LHCN-M2 (cell line): Measurements from ENCODE around the gene DDAH2. TPM values are rescaled to one million over a fixed set of nuclear protein-coding genes. Genes with fewer than 3 reads are reported as not detected.

ENCODE experiments used
- DNase-seq: peaks from one replicate; pipeline ENCODE4 v3.0.0-alpha.2; 2012; ENCODE audit warnings: low read depth
- total RNA-seq: library from RNA; depleted of rRNA; stranded (reverse); fragments of >200 nt; gene quantifications from 2 replicates; pipeline ENCODE4 v1.2.3, GENCODE V29; 2014

DDAH2 gene
- total RNA-seq, 1 experiment from 2014 or later, result 78.4 TPM

DNA sequence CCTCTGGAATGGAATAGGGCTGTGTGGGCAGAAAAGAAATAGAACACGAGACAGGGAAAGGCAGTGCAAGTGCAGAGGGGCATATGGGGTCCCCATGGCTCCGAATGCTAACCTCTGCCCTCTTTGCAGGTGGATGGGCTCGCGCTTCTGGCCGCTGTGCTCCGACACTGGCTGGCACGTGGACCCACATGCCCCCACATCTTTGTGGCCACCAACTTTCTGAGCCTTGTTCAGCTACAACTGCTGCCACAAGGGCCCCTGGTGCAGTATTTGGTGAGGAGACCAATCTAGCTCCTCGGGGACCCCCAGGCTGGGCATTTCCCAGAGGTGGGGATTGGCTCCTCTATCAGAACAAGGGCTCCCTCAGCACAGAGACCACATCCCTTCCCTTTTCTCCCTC, 32.2 kb upstream of the DDAH2 start:
- DNase-seq, result no peak

DNA sequence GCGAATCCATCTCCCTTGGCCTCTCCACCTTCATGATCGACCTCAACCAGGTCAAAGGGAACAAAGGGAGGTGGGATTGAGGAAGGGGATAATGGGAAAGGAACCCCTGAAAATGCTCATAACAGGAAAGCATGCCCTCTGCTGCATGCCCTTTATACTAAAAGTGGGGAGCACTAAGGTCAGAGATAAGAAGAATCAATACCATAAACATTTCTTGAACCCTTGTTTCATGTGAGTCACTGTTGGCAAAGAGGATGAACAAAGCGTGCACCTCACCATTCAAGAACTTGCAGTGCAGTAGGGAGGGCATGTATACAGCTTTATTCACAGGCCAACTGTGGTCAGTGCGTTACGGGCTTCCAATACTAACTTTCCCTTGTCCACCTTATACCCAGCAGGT, 31.7 kb upstream of the DDAH2 start:
- DNase-seq, result no peak

DNA sequence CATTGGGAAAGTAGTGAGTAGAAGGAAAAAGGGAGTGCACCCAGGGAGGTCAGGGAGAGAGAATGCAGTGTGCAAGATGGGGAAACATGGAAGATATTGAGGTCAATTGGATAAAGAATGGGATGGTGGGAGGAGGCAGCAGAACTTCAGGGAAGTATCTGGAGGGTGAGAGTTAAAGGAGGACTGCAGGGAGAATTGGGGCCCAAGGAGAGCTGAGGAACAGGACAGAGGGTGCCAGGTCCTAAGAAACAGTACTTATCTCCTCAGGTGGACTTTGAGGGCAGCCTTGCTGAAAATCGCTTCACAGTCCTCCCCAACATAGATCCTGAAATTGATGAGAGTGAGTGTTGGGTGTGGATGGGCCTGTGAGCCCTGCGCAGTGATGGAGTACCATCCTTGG, 29.2 kb upstream of the DDAH2 start:
- DNase-seq, result no peak

DNA sequence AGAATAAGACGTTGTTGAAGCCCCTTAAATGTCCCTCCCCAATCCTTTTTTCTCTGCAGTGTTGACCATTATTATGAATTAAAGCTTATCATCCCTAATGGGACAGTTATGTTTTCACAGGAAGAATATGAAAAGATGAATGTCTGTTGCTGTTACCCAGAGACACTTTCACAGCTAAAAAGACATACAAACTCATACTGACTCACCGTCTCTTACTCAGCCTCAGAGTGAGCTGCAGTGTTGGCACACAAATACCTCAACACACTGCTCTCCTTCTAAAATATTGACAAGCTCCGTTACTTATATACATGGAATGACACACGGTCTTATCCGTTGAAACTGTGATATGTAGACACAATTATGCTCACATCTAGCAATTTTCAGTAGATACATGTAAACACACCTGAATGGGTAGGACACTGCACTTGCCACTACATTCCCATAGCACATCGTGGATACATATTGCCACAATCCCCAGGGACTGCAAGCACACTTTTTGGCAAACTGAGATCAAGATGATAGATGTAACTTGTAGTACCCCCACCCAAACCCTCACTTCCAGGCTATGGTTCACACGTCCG, 23.7 kb upstream of the DDAH2 start:
- peak; percentile 83 for DNase-seq

DNA sequence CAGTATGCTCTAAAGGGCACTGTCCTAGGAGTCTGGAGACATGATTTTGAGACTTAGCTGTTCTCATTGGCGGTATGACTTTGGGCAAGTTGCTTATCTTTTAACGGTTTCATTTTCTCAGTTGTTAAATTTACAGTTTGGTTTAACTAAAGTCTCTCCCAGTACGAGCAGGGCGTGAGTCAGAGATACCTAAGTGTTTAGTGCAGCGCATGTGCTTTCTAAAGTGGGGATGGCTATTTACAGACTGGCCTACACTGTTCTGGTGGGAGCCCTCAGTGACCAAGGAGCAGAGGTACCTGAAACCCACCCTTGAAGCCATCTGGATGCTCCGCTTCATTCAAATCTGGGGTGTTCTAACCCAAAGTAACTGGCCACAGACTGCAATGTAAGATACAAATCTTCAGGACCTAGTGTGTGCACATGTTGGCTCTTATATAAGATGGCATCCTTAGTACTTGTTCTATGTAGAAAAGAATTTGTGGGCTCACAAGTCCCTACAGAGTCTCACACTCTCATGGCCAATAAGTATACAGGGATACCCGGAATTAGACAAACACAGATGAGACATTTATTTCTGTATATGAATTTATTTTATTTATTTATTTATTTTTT, 21.4 kb upstream of the DDAH2 start:
- DNase-seq, result no peak

DNA sequence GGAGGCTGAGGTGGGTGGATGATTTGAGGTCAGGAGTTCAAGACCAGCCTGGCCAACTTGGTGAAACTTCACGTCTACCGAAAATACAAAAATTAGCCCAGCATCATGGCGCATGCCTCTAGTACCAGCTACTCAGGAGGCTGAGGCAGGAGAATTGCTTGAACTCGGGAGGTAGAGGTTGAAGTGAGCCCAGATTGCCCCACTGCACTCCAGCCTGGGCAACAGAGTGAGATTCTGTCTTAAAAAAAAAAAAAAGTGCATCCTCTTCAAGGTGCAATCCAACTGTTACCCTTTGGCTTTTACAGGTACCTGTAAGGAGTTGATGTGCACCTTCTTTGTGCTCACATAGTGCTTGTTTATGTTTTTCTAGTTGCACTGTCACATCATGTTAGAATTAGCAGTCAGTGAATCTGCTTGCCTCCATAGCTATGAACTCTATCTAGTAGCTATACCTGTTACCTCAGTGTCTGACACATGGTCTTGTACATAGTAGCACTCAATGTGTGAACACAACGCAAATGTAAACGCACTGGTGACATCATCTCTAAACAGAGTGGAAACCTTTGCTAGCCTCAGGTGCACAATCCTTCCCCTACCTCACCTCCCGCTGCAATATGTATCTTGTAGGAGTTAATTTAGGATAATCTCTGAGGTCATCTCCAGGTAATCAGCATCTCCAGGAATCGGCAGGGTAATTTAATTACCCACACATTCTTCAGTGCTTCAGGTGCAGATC, 20.4 kb upstream of the DDAH2 start:
- DNase-seq, result no peak

DNA sequence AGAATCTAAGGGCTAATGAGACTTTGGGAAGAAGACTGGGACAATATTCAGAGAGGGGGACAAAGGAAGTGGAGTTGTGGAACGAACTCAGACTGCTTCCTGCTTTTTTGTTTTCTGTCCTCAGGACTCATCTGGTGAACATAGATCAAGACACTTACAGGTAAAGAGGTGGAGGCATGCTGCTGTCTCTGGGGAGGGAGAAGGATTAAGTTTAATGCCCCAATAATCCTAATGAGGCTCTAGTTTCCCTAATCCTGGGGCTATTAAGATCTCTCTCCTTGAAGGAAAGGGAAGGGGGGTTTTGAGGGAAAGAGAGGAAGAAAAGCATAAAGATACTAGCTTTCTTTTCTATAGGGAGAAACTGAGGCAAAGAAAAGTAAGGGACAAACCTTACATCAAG, 15.3 kb upstream of the DDAH2 start:
- DNase-seq, result no peak

DNA sequence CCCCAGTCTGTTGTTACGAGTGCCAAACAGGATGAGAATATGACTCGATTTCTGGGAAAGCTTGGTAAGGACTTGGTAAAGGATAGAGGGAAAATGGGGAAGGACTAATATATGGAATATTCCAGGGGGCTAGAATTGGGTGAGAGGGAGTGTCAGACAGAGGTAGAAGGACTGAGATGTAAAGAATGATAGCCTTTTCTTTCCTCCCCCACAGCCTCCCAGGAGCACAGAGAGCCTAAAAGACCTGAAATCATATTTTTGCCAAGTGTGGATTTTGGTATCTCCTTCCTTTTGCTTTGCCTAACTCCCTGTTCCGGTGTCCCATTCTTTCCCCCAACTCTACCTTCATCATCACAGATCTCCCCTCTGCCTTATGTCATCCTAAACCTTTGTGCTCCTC, 13.8 kb upstream of the DDAH2 start:
- DNase-seq, result no peak

DNA sequence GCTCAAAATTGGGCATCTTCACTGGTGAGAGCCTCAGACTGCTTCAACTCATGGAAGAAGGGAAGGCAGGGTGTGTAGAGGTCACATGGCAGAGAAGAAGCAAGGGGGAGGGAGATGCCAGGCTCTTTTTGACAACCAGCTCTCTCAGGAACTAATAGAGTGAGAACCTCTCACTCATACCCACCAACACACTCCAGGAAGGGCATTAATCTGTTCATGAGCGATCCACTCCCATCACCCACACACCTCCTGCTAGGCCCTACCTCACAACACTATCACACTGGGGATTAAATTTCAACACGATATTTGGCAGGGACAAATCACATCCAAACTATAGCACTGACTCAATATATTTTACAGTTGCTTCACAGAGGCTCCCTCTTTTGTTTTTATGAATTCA, 12.7 kb upstream of the DDAH2 start:
- DNase-seq, result no peak

DNA sequence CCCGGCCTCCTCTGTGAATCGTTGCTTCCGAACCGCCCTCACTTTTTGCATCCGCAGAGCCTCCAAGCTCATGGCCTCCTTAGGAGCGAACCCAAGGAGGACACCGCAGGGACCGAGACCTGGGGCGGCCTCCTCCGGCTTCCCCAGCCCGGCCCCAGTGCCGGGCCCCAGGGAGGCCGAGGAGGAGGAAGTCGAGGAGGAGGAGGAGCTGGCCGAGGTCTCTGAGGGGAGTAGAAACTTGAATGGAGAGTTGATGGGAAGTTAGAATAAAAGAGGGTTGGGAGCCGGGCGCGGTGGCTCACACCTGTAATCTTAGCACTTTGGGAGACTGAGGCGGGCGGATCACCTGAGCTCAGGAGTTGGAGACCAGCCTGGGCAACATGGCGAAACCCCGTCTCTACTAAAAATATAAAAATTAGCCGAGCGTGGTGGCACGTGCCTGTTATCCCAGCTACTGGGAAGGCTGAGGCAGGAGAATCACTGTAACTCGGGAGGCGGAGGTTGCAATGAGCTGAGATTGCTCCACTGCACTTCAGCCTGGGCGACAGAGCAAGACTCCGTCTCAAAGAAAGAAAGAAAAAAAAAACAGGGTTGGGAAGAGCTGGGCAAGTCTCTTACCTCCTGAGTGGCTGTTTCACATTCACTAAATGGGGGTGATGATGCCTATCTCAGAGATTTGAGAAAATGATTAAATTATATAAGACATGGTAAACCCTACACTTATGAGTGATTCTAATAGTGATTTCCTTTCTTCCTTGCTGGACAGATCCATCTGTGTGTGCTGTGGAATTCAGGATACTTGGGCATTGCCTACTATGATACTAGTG, 11.5 kb upstream of the DDAH2 start:
- no peak for DNase-seq

DNA sequence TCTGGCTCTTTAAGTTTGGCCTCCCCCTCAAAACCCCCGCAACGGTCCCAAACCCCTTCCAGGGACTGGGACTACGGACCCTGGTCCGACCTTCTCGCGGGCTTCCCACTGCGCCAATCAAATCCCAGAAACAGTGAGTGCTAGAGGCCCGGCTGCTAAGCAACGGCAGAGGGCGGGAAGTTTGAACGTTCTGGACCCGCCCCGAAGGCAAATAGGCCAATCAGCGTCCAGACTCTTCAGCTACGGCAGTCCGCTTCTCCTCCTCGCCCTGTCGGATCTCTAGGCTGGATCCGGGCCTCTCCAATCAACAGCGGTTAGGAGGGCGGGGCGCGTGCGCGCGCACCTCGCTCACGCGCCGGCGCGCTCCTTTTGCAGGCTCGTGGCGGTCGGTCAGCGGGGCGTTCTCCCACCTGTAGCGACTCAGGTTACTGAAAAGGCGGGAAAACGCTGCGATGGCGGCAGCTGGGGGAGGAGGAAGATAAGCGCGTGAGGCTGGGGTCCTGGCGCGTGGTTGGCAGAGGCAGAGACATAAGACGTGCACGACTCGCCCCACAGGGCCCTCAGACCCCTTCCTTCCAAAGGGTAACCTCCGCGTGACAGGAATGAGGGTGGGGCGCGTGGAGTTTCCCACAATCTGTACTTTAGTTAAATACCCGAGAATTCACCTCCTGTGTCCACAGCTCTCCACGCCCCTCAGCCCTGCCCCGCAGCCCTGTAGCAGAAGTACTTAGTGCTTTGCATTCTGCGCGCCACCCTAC, 10.7 kb upstream of the DDAH2 start, which contains the start of gene MSH5:
TSS of gene MSH5 (plus strand) at position 367 of the 758 bp plus-strand sequence. CDS start 462 bp downstream, outside the sequence.
- DNase-seq, result peak; percentile 99

DNA sequence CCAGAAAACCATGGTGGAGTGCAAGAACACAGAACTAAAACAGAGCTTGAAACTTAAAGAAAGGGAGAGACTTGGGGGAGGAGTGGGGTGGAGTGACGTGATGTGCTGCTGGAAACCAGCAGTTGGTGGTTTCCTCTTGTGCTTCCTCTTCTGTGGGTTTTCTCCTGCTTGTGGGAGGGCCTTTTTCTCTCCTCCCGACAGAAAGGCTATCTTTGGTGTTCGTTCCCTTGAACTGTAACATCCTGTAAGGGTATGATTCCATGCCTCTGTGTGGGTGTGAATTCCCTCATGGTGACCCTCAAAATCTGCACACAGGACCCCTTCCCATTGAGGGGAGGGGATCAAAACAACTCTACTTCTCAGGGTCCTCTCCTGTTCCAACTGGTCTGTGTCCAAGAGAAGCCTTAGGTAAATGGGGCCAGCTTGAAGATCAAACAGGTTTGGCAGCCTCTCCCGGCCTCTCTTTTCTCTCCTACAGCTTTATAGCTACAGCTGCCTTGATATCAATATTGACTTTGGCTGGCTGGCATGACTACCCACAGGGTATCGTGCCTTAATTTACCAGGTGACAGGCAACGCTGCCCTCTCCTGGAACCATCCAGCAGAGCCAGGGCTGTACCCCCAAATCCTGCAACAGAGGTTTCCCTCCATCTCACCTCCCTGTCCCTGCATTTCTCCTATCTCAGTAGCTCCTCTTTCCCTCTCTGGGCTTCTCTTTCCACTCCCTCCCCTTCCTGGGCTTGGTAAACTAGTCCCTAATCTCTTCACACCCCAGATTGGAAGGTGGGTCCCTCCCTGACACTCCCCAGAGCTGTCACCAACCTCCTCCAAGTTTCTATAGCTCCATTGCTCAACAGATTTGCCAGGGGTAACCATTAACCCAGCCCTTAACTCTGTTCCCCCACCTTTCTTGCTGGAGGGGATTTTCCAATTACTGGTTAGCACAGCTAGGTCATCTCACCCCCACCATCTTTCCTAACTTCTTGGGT, 9.2 kb upstream of the DDAH2 start:
- peak; percentile 88 for DNase-seq

DNA sequence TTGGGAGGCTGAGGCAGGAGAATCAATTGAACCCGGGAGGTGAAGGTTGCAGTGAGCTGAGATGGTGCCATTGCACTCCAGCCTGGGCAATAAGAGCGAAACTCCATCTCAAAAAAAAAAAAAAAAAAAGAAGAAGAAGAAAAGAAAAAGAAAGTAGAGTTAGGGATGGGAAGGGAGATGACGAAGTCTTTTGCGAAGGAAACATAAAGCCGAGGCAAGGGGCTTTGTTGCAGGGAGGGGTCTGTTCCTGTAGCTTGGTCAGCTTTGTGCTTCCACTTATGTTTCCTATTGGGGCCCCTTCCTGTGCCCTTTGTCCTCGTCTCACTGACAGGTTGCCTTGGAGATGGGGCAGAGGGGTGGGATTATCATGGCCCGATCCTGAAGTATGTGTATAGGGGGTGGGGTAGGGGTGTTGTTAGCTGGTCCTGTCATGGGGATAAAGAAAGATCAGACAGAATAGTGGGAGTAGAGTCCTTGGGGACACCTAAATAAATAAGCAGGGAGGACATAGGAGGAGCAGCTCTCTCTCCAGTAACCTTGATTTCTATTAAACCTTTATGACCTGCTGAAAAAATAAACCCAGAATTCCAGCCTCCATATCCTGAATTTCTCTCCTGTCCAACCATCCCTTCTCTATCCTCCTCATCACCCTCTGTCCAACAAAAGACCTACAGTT, 8.4 kb upstream of the DDAH2 start:
- no peak for DNase-seq

DNA sequence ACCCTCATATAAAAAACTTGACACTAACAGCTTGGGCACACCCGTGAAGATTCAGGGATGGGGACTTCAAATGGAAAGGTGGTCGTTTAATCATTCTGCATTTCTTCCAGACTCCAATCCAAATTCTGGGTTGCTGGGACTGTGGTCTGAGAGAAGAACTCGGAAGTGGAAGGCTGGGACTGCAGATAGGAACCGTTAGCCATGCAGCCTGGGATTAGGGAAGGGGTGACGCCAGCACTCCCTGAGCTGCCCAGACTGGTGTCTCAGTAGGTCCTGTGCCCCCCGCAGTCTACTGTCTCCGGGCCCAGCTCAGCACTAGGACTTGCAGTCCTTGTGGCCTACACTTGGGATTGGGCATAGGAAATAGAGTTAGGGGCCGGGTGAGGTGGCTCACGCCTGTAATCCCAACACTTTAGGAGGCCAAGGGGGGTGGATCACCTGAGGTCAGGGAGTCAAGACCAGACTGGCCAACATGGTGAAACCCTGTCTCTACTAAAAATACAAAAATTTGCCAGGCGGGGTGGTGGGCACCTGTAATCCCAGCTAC, 7.7 kb upstream of the DDAH2 start:
- DNase-seq, result no peak

DNA sequence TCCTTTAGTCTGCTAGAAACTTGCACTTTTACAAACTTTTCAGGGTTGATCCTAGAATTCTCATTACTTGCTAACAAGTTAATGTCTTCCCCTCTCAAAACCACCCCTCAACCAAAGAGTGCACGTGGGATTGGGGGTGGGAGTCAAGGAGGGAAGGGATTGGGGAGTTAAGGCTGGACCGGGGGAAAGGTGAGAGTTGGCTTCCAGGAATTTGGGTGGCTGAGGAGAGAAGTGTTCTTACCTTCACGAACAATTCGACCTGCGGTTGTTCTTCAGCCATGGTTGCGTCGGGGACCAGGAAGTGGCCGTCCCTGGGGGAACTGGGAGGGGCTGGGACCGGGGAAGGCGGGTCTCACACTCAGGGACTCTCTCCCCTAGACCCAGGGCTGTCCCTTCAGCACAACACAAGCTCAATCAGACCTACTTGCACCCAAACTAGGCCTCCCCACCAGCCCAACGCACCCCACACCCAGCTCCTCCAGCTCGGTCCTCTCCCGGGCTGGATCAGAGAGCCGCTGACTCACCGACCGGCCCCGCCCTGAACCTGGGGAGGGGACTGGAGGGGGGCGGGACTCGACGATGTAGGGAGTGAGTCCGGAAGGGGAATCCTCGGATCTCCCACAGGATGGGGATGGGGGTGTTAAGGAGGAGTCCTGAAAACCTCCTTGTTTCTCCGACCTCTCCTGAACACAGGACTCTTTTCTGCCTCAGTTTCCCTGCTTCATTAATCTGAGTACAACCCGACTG, 7.1 kb upstream of the DDAH2 start, which contains the start of gene CLIC1:
TSS of gene CLIC1 (minus strand) at position 510 of the 747 bp plus-strand sequence. CDS start at position 280, 230 bp downstream.
- peak; percentile 87 for DNase-seq

DNA sequence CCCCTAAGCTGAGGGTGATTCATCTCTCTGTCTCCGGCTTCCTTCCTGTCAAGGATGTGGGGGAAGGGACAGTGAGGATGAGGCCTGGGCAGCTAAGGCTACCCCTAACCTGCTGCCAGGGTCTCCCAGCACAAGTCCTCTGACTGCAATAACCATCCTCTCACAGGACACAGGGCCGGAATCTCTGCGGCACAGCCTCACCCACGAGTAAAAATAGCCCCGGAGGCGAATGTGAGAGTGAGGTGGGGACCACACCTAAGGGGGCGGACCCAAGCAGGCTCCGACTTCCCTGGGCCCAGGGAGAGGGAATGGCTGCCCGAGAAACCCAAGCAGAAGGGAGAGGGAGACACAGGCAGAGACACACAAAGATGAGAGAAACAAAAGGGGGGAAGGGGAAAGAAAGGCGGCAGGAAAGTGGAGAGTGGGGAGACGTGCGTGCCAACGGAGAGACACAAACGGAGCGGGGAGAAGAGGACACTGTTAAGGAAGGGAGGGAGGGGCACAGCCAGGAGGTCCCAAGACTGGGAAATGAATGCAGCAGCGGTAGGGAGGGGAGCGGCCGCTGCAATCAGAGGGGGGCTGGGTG, 5.8 kb upstream of the DDAH2 start:
- DNase-seq, result peak; percentile 77

DNA sequence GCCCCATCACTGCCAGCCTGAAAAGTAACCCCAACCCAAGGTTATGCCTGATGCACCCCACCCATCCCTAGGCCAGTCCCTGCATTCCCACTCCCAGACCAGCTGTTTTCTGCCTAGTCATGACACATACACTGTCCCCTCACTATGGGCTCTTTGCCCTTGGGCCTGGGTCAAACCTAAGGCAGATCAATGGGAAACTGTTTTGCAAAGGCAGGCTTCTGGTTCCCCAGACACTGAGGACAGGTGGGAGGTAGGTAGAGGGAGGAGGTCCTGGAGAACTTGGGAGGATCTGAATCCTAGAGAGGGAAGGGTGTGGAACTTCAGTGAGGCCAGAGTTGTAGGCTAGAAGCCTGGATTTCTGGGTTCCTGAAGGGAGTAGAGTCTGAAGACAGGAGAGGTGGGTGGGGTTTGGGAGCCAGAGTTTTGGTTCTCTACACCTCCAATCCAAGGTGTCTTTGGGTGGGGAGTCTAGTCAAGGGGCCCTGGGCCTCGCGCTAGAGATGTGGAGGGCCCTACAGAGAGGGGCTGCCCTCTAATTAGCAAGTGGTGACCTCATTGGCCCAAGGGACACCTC, 5.2 kb upstream of the DDAH2 start:
- DNase-seq, result no peak

DNA sequence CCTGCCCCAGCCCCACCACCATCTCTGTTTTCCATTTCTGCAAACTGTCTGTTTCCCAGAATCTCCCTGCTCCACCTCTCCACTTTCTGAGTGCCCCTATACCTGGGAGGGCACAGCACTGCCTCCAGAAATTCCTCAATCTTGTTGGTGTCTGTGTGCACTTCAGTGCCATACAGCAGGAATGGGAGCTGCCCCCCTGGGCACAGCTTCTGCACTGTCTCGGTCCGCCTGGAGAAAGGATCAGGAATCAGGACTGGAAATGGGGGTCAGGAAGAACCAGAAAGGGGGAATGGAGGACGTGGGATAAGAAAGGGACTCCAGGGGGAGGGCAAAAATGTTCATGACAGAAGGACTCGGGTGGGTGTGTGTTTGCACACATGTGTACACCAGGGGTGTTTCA, 4.6 kb upstream of the DDAH2 start:
- no peak for DNase-seq
